Measurements from ENCODE around the gene CDK9. TPM values are rescaled to one million over a fixed set of nuclear protein-coding genes. Genes with fewer than 3 reads are reported as not detected.

The CDK9 gene
- total RNA-seq = 100 to 1,000 TPM; 134 to 136 TPM

- no peaks in the 10 kb centered on the region for H3K27me3 Mint-ChIP-seq
- ATAC-seq (ENCODE audit: low read depth) (peak; percentile 45), DNase-seq (peak; percentile 98)
- peaks cover 27% of the 10 kb centered on the region for H3K36me3 Mint-ChIP-seq
- H3K27ac Mint-ChIP-seq = peak within 1 kb of the TSS; percentile 88
- peaks cover 56% of the 10 kb centered on the region for H3K4me1 Mint-ChIP-seq
- H3K4me3 Mint-ChIP-seq = peak within 1 kb of the TSS; percentile 90
- POLR2A ChIA-PET = interaction anchor here (0.6 to 4.1 kb wide), 21 partner anchors 8 to 335 kb away, joined by 3 to 57 read pairs (median 10); partner anchors contain the start of genes FPGS, LRSAM1, RPL12 and TOR2A
- H3K9me3 Mint-ChIP-seq = no peaks in the 10 kb centered on the region
These were observed at the start of gene CDK9 for GRCh38 chr9:127785933-127786772. TSS of gene CDK9 (plus strand) at chr9:127786034. CDS start at chr9:127786149, 115 bp downstream.

GRCh38 chr9:127738666-127739065 lies 47.2 kb upstream of the CDK9 start:
- H3K9me3 Mint-ChIP-seq = no peaks in the 10 kb centered on the region
- DNase-seq (no peak), ATAC-seq (ENCODE audit: low read depth) (no peak)
- no peak overlapping the region for H3K4me3 Mint-ChIP-seq
- H3K36me3 Mint-ChIP-seq = peaks cover 23% of the 10 kb centered on the region
- peaks cover 11% of the 10 kb centered on the region for H3K4me1 Mint-ChIP-seq
- H3K27ac Mint-ChIP-seq = no peak overlapping the region
- POLR2A ChIA-PET = no interaction called here
- no peaks in the 10 kb centered on the region for H3K27me3 Mint-ChIP-seq

GRCh38 chr9:127739614-127740330 lies 46.1 kb upstream of the CDK9 start:
- H3K9me3 Mint-ChIP-seq = no peaks in the 10 kb centered on the region
- no peaks in the 10 kb centered on the region for H3K27me3 Mint-ChIP-seq
- no peak for ATAC-seq (ENCODE audit: low read depth)
- POLR2A ChIA-PET = no interaction called here
- H3K27ac Mint-ChIP-seq = no peak overlapping the region
- H3K4me3 Mint-ChIP-seq = no peak overlapping the region
- DNase-seq = no peak
- H3K4me1 Mint-ChIP-seq = peaks cover 6% of the 10 kb centered on the region
- H3K36me3 Mint-ChIP-seq = peaks cover 23% of the 10 kb centered on the region

DNA sequence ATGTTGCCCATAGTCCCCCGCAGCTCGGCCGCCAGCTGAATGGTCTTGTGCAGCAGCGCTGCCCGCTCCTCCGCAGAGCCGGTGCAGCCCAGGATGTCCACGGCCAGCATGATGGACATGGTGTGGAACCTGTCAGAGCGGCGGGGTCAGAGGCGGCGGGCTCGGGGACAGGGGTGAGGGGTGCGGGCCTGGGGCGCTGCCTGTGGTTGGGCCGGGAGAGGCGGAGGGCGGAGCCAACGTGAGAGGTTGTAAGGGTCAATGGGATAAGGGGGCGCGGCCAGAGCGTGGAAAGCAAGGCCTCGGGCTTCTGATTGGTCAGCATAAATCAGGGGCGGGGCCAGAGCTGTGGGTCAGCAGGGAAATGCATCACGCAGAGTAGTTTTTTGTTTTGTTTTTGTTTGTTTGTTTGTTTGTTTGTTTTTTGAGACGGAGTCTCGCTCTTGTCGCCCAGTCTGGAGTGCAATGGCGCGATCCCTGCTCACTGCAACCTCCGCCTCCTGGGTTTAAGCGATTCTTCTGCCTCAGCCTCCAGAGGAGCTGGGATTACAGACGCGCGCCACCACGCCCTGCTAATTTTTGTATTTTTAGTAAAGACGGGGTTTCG lies 43.9 kb upstream of the CDK9 start:
- H3K4me1 Mint-ChIP-seq = peaks cover 1% of the 10 kb centered on the region
- POLR2A ChIA-PET = interaction anchor here (0.7 kb wide), 1 partner anchor 29 kb away, joined by 3 read pairs; no protein-coding TSS in a partner anchor
- peaks cover 26% of the 10 kb centered on the region for H3K36me3 Mint-ChIP-seq

DNA sequence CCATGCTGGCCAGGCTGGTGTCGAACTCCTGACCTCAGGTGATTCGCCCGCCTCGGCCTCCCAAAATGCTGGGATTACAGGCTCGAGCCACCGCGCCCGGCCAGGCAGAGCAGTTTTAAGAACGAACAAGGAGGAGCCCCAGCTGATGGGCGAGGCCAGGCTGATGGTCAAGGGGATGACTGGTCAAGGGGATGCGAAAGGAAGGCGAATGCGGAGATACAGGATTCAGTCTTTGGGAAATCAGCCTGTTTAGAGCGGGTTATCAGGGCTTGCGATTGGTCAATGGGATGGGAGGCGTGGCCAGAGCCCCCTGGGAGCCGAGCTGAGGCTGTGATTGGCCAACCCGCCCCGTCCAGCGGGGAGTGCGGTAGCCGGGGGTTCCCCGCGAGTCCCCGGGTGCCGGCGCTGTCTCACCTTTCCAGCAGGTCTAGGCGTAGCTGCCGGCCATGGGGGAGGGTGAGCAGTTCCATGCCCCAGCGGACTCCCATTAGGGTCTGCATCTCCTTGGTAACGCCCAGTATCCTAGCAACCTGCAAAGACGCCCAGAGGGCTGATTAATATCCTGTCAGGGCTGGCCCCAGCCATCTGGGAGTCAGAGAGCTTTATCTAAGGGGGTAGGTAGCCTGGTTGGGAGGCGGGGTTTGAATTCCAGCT lies 43.3 kb upstream of the CDK9 start:
- H3K4me1 Mint-ChIP-seq = peaks cover 5% of the 10 kb centered on the region
- H3K4me3 Mint-ChIP-seq = no peak overlapping the region
- H3K27ac Mint-ChIP-seq = peak overlapping the region; percentile 38
- POLR2A ChIA-PET = interaction anchor here (0.7 to 0.8 kb wide), 2 partner anchors 28 to 35 kb away, joined by 3 read pairs; partner anchors contain the start of gene SH2D3C
- H3K9me3 Mint-ChIP-seq = no peaks in the 10 kb centered on the region
- ATAC-seq (ENCODE audit: low read depth) (no peak), DNase-seq (no peak)
- peaks cover 30% of the 10 kb centered on the region for H3K36me3 Mint-ChIP-seq
- no peaks in the 10 kb centered on the region for H3K27me3 Mint-ChIP-seq

More for the DNA sequence above, 43.9 kb upstream of the CDK9 start:
- no peak overlapping the region for H3K27ac Mint-ChIP-seq
- no peak for DNase-seq
- no peak for ATAC-seq (ENCODE audit: low read depth)
- no peaks in the 10 kb centered on the region for H3K9me3 Mint-ChIP-seq
- H3K4me3 Mint-ChIP-seq = no peak overlapping the region
- no peaks in the 10 kb centered on the region for H3K27me3 Mint-ChIP-seq

DNA sequence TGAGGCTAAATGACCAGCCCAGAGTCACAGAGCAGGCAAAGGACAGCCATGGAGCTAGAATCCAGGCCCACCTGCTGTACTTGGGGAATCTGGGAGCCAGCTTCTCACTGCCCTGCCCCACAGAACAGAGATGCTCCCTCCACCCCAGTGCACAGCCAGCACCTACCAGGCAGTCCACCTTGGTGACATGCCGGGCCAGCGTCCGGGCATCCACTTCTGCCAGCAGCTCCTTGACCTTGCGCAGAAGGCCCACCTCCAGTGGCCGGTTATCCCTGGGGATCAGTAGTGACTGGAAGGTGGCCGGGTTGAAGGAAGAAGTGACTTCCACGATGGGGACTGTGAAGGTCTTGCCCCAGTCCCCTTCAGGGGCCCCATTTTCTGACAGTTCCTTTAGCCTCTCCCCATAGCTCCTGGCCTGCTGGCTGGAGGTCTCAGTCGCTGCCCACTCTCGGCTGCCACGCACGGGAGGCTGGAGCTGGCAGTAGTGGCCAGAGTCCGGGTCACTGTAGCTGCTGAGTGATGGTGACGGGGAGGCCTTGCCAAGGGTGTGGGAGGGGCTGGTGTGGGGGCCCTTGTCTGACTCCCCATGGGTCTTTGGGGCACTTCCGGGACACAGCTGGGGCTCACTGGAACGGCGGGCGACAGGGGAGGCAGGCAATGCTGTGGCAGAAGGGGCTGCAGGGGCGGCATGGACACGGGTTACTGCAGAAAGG lies 41.3 kb upstream of the CDK9 start:
- no peaks in the 10 kb centered on the region for H3K27me3 Mint-ChIP-seq
- no peak overlapping the region for H3K27ac Mint-ChIP-seq
- POLR2A ChIA-PET = interaction anchor here (0.6 to 2.5 kb wide), 4 partner anchors 9 to 137 kb away, joined by 3 to 11 read pairs (median 4); partner anchors contain the start of gene TOR2A
- ATAC-seq (ENCODE audit: low read depth) (no peak), DNase-seq (no peak)
- H3K4me3 Mint-ChIP-seq = no peak overlapping the region
- peaks cover 11% of the 10 kb centered on the region for H3K4me1 Mint-ChIP-seq
- H3K36me3 Mint-ChIP-seq = peaks cover 28% of the 10 kb centered on the region
- no peaks in the 10 kb centered on the region for H3K9me3 Mint-ChIP-seq

GRCh38 chr9:127746959-127747569 lies 38.8 kb upstream of the CDK9 start:
- Mint-ChIP-seq H3K27me3 (no peaks in the 10 kb centered on the region), H3K36me3 (peaks cover 31% of the 10 kb centered on the region), H3K9me3 (no peaks in the 10 kb centered on the region), H3K4me1 (peaks cover 15% of the 10 kb centered on the region), H3K4me3 (peak overlapping the region; percentile 39), H3K27ac (peak overlapping the region; percentile 72)
- POLR2A ChIA-PET = interaction anchor here (0.8 to 2.2 kb wide), 5 partner anchors 11 to 161 kb away, joined by 3 to 6 read pairs (median 3); partner anchors contain the start of genes CDK9 and TOR2A
- DNase-seq (no peak), ATAC-seq (ENCODE audit: low read depth) (peak; percentile 74)

- Mint-ChIP-seq H3K36me3 (peaks cover 26% of the 10 kb centered on the region), H3K9me3 (no peaks in the 10 kb centered on the region), H3K4me3 (no peak overlapping the region), H3K4me1 (peaks cover 15% of the 10 kb centered on the region), H3K27me3 (no peaks in the 10 kb centered on the region), H3K27ac (no peak overlapping the region)
- DNase-seq (no peak), ATAC-seq (ENCODE audit: low read depth) (no peak)
- POLR2A ChIA-PET = no interaction called here
These were observed 36.6 kb upstream of the CDK9 start for GRCh38 chr9:127749090-127749787.

DNA sequence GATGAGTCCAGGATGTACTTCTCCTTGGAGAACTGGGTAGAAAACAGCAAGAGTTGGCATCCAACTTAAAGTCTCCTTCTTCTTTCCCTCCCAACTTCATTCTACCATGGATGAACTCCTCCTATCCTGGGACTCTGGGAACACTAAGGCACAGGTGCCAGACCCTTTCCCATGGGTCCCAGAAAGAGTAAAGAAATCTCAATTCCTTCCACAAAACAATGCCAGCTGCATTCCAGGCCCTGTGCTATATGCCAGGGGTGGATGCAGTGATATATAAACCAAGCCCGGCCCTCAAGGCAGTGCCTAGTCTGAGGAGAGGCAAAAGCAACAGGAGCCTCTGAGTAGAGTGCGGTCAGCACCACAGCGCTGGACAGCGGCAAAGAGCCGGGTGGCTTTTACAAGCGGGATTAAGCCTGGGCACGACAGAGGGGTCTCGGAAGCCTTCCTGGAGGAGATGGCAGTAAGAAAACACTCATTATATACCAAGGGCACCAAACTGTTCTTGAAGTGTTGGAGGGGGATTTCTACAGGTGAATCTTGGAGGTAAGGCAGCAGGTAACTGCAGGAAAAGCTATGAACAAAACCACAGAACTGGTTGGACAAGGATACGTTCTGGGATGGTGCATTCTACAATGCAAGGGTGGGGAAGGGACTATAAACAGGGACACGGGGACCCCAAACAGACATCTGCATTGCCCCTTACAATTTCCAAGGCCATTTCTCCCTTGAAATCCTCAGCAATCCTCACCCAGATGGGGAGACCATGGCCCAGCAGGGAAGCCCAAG lies 34.4 kb upstream of the CDK9 start:
- no peak for ATAC-seq (ENCODE audit: low read depth)
- Mint-ChIP-seq H3K4me3 (no peak overlapping the region), H3K27me3 (no peaks in the 10 kb centered on the region), H3K4me1 (peaks cover 15% of the 10 kb centered on the region), H3K36me3 (peaks cover 23% of the 10 kb centered on the region), H3K9me3 (no peaks in the 10 kb centered on the region), H3K27ac (no peak overlapping the region)
- no peak for DNase-seq
- POLR2A ChIA-PET = interaction anchor here (0.6 kb wide), 1 partner anchor 14 kb away, joined by 3 read pairs; no protein-coding TSS in a partner anchor

GRCh38 chr9:127753148-127753547 lies 32.7 kb upstream of the CDK9 start:
- ATAC-seq (ENCODE audit: low read depth) = no peak
- no peak for DNase-seq
- peaks cover 6% of the 10 kb centered on the region for H3K4me1 Mint-ChIP-seq
- no peaks in the 10 kb centered on the region for H3K27me3 Mint-ChIP-seq
- H3K27ac Mint-ChIP-seq = no peak overlapping the region
- POLR2A ChIA-PET = interaction anchor here (1.0 kb wide), 1 partner anchor 44 kb away, joined by 4 read pairs; no protein-coding TSS in a partner anchor
- peaks cover 18% of the 10 kb centered on the region for H3K36me3 Mint-ChIP-seq
- H3K9me3 Mint-ChIP-seq = no peaks in the 10 kb centered on the region
- no peak overlapping the region for H3K4me3 Mint-ChIP-seq

- Mint-ChIP-seq H3K4me3 (no peak overlapping the region), H3K36me3 (peaks cover 19% of the 10 kb centered on the region), H3K9me3 (no peaks in the 10 kb centered on the region), H3K27me3 (no peaks in the 10 kb centered on the region), H3K27ac (no peak overlapping the region), H3K4me1 (peaks cover 5% of the 10 kb centered on the region)
- POLR2A ChIA-PET = no interaction called here
- ATAC-seq (ENCODE audit: low read depth) (no peak), DNase-seq (no peak)
These were observed 32.2 kb upstream of the CDK9 start for GRCh38 chr9:127753622-127754021.
